RPMI7951 (cell line): ENCODE results near the gene ABHD10. TPM values are rescaled to one million over a fixed set of nuclear protein-coding genes. Genes with fewer than 3 reads are reported as not detected.
A peak's percentile ranks its signal among the peaks of the same experiment; 100 is the strongest.

Experiments used
- DNase-seq: peaks from one replicate; pipeline ENCODE4 v3.0.0-alpha.2; 2012; ENCODE audit warnings: low read depth
- total RNA-seq: library from RNA; depleted of rRNA; stranded (reverse); fragments of >200 nt; shearing (Covaris generic); gene quantifications from 2 replicates; pipeline ENCODE4 v1.2.3, GENCODE V29; 2014

Gene ABHD10
- total RNA-seq, 1 experiment from 2014 or later, result 42.5 TPM

DNA sequence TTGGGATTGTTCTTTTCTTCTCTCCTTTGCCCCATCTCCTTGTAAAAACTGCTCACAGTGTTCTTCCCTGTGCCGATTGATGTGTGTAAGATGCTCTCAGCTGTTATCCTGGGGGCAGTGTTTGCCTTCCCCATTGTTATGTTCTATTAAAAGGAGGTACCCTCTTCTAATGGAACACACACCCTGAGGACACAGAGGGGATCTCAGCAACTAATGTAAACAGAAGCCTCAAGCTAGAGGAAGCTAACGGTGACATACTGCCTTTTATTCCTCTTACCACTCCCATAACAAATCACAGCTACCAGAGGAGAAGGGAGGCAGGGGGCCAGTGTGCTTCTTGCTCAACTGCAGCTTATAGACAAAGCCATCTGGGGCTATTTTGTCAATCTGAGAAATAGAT, 22.1 kb downstream of the ABHD10 start:
- no peak for DNase-seq

DNA sequence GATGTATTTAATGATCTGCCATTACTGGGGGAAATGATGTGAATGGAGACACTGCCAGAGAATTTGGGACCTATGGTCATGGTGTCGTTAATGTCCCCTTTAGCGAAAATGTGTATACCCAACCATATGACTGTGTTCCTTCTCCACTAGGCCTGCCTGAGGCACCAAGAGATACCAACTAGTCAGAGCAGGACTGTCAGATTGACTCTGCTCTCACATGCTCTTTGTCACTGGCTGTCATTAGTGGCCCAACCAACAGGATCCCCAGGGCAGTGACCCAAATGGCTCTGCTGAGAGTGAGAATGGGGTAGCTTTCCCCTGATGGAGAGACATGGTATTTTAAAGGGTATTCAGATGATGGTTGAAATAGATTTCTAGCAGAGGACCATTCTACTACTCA, 22.7 kb downstream of the ABHD10 start:
- DNase-seq, result no peak

GRCh38 chr3:112002096-112002971, 23.5 kb downstream of the ABHD10 start:
- peak; percentile 17 for DNase-seq

- no peak for DNase-seq
Observed at GRCh38 chr3:112003321-112004080, 24.7 kb downstream of the ABHD10 start.

- no peak for DNase-seq
Observed at GRCh38 chr3:112004187-112004586, 25.4 kb downstream of the ABHD10 start.

- no peak for DNase-seq
Observed at GRCh38 chr3:112004669-112005068, 25.8 kb downstream of the ABHD10 start.

- peak; percentile 8 for DNase-seq
Observed at GRCh38 chr3:112005091-112005672, 26.4 kb downstream of the ABHD10 start.

GRCh38 chr3:112007633-112008032, 28.8 kb downstream of the ABHD10 start:
- DNase-seq, result peak; percentile 28

- DNase-seq, result no peak
Observed at GRCh38 chr3:112009670-112010069, 30.8 kb downstream of the ABHD10 start.

GRCh38 chr3:112010636-112011035, 31.8 kb downstream of the ABHD10 start:
- no peak for DNase-seq

DNA sequence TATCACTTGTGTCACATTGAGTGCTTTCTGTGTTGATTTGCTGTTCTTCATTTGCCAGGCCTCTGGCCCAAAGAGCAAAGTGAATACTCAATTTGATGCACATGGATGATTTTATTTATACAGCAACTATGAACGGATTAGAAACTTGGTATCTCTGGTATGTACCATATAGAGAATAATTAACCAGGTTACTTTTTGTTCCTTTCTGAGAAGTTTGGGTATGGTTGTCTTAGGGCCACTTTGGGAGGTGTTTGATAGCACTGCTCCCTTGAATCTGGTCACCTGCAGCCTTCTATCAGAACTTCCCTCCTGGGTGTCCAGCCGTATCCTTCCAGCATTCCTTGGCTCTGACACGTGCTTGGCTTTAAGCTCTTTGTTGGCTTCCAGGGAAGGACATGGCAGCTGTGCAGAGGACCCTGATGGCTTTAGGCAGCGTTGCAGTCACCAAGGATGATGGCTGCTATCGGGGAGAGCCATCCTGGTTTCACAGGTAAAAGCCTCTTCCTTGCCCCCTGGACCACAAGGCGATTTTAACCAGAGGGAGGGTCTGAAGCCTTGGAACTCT, 32.6 kb downstream of the ABHD10 start:
- no peak for DNase-seq

DNA sequence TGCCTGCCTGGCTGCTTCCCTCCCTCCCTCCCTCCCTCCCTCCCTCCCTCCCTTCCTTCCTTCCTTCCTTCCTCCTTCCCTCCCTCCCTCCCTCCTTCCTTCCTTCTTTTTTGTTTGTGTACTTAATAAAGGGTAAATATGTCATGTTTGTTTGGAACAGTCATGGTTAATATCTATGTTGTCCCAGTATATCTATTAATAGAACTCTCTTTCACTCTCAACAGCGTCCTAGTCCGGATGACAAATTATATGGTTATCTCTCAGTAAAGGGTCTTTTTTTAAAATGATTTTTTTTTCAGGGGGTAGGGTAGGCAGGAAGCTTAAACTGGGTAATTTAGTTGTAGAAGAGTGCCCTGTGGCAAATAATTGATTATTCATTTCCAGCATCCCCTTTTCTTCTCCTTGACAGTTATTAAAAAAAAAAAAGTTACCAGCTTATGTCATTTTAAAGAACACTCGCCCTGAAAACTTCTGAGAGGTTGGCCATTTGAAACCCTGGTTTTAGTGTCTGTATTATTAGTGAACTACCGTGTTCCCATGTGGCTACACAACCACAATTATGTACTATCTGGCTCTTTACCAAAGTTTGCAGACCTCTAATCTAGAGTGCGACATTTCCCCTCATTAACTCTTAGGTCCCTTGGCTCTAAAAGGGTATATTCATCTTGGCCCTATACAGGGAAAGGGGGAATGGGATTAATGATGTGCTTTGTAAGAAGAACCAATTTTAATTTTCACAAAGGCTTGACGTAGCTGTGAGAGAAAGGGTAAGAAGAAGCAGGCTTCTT, 33.6 kb downstream of the ABHD10 start:
- DNase-seq, result no peak

DNA sequence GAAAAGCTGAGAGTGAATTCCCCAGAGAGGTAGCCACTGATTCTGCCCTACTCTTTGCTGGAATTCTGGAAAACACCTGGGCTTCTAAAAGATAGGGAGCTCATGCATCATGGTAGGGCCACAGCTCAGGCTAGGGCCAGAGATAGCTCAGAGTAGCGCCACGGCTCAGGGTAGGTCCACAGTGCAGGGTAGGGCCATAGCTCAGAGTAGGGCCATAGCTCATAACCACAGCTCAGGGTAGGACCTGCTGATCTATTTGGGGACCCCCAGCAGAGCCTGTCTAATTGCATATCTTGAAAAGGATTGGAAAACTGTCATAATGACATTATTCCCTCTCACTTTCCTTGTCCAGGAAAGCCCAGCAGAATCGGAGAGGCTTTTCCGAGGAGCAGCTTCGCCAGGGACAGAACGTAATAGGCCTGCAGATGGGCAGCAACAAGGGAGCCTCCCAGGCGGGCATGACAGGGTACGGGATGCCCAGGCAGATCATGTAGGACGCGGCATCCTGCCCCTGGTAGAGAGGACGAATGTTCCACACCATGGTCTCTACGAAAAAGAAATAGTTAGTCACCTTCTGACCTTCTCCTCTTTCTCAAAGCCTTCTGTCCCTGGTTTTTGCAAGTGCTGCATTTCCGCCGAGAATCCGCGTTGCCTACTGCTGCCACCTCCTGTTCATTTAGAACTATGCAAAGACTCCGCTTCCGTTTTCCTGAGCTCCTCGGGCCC, 34.4 kb downstream of the ABHD10 start:
- DNase-seq, result peak; percentile 74

DNA sequence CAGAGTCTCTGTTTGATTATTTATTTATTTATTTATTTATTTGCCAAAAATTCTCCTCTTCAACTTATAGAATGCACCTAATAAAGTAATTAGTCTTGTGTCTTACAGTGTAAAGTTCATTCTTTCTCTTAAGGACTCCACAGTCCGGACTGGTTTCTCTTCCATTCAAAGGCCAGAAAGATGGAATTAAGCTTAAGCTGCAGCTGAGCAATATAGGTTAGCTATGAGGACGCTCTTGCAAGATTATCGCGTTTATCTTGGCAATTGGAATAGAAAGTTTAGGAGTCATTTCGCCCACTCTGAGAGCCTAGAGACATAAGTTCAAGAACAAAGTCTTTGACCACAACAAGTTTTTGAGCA, 34.9 kb downstream of the ABHD10 start:
- DNase-seq, result no peak

GRCh38 chr3:112017091-112017490, 38.3 kb downstream of the ABHD10 start:
- no peak for DNase-seq

DNA sequence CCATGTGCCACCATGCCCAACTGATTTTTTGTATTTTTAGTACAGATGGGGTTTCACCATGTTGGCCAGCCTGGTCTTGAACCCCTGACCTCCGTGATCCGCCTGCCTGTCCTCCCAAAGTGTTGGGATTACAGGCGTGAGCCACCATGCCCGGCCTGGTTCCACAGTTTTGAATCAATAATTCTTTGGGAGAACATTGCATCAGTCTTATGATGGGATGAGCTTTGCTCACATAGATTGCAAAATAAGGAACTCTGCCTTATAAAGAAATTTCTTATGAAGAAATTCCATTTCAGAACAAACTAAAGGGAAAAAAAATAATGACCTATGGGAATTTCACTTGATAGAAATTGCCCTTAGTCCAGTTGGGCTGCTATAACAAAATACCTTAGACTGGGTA, 39.9 kb downstream of the ABHD10 start:
- no peak for DNase-seq

DNA sequence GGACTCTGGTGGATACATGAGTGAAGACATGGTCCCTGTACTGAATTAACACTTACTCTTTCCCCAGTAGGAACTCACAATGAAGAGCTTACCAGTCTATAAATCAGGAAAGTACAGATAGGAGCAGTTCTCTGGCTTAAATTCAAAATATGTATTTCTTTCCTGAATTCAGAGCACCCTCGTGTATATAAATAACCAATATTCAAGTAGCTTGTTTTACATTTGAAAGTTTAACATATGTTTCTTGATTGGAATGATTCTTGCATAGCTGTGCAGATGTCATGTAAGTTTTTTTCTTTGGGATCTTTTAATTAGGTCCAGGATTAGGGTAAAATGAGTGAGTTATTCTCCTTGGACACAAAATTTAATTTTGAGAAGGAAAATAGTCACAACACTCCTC, 40.9 kb downstream of the ABHD10 start:
- no peak for DNase-seq

- no peak for DNase-seq
Observed at GRCh38 chr3:112020674-112021085, 41.9 kb downstream of the ABHD10 start.

- DNase-seq, result no peak
Observed at GRCh38 chr3:112027142-112027541, 48.3 kb downstream of the ABHD10 start.

DNA sequence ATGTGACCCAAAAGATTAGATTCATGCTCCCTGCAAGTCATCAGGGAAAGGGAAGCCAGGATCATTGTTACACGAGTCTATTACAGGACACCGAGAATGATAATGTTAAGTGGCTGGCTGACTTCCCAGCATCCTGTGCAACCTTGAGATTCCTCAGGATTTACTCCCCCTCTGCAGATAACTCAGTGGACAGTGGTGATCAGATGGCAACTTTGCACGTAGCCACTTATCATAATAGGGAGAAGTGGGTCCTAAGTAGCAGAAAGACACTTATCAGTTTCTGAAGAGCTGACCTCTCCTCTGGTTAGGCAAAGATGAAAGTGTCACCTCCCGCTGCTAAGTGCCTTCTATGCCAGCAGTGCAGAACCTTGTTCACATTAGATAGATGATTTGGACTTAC, 49.0 kb downstream of the ABHD10 start:
- no peak for DNase-seq

- DNase-seq, result no peak
Observed at GRCh38 chr3:112030901-112031300, 52.1 kb downstream of the ABHD10 start.
